NAMALWA (cell line): ENCODE results near the gene WNT9A.
"Not testable (repeated sequence)": the region's sequence is repeated elsewhere in the genome, so short reads cannot be mapped to it uniquely, and the experiment has no call there.

ENCODE experiments used
- DNase-seq: peaks from one replicate; pipeline ENCODE4 v3.0.0-alpha.2; 2015; ENCODE audit warnings: low spot score

WNT9A gene, protein sequence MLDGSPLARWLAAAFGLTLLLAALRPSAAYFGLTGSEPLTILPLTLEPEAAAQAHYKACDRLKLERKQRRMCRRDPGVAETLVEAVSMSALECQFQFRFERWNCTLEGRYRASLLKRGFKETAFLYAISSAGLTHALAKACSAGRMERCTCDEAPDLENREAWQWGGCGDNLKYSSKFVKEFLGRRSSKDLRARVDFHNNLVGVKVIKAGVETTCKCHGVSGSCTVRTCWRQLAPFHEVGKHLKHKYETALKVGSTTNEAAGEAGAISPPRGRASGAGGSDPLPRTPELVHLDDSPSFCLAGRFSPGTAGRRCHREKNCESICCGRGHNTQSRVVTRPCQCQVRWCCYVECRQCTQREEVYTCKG

DNA sequence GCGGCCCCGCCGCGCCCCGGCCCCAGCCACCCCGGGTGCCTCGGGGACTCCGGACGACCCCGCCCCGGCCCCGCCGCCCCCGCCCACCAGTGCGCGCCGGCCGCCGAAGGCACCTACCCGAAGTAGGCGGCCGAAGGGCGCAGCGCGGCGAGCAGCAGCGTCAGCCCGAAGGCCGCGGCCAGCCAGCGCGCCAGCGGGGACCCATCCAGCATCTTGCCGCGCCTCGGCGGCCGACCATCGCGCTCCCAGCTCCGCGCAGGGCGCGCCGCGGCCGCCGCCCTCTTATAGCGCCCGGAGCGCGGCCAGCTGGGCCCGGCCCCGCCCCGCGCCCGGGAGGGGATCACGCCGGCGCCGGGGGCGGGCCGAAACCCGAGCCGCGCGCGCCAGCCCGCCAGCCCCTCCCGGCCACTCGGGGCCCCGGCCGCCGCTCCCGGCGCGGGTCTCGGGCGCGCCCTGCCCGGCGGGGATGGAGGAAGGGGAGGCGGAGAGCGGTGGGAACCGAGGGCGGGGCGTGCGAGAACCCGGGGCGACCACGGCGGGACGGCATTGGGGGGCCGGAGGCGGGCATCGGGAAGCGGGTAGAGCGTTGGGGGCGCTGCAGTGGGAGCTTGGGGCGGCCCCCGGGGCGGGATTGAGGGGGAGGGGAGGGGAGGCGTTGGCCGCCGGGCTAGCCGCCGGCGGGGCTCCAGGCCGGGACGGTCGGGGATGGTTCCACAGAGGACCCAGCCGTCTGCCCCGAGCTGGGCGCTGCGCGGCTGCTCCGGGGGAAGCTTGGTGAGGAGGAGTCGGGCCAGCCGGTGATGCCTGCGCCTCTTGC is at the start of gene WNT9A:
TSS of gene WNT9A (minus strand) at position 257 of the 817 bp plus-strand sequence. CDS start at position 212, 45 bp downstream.
- no peak for DNase-seq

DNA sequence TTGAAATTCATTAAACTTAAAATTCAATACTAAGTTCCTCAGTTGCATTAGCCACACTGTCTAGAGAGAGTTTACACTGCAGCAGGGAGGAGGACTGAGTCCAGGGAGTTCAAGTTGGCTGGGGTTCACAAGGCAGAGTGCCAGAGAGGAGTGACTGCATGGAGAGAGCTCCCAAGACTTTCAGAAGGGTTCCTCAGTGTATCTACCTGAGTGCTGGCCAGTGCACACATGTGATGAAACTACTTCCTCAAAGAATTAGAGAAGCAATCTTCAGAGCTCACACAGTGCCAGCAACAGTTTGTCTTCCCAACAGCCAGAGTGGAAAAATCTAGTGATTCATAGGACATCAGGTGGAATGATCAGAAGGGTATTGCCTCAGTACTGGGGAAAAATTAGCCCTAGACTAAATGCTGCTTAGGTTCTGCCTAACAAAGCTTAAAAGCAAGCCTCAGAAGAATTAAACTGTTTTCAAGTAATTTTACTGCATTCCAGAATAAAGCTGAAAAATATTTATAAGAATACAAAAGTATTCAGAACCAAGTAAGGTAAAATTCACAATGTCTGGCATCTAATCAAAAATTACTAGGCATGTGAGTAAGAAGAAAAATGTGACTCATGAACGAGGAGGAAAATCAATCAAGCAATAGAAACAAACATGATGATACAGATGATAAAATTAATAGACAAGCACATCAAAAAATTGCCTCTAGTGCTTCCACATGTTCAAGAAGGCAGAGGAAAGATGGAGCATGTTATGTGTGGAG is 48.6 kb upstream of the WNT9A start:
- no peak for DNase-seq

DNA sequence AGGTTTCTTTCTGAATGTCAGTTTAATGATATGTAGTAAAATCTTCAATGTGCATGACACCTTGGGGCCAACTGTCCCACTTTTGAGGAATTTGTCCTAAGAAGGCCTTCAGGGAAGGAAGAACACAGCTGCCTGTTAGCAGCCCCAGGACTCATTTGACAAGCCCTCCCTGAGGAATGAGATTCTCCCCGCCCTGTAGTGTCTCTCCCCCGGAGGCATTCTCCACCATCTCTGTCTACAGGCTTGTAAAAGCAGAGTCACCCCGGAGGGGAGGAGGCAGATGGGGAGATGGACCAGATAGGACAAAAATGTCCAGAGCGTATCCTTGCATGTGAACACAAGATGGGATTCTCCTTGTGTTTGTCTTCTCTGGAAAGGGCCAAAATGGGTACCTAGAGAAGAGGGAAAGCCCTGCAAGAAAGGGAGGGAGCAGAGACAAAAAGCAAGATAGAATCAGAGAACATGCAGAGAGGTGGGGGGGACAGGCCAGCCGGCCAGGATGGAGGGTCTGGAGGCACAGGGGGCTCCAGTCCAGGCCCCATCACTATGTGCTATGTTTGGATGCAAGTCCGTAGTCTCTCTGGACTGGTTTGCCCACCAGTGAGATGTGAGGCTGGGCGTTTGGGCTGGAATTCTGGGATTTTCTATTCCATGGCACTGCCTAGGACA is 47.0 kb upstream of the WNT9A start:
- no peak for DNase-seq

DNA sequence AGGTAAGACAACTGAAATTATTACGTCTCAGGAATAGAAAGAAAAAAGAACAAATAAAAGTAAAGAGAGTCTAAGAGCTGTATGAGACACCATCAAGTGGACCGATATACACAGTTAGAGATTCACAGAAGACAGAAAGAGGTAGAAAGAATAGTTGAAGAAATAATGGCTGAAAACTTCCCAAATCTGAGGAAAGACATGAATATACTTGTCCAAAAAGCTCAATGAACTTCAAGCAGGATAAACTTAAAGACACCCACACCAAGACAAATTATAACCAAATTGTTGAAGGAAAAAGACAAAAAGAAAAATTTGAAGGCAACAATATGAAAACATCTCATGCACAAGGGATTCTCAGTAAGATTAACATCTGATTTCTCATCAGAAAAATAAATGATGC is 39.4 kb upstream of the WNT9A start:
- DNase-seq, result no peak

DNA sequence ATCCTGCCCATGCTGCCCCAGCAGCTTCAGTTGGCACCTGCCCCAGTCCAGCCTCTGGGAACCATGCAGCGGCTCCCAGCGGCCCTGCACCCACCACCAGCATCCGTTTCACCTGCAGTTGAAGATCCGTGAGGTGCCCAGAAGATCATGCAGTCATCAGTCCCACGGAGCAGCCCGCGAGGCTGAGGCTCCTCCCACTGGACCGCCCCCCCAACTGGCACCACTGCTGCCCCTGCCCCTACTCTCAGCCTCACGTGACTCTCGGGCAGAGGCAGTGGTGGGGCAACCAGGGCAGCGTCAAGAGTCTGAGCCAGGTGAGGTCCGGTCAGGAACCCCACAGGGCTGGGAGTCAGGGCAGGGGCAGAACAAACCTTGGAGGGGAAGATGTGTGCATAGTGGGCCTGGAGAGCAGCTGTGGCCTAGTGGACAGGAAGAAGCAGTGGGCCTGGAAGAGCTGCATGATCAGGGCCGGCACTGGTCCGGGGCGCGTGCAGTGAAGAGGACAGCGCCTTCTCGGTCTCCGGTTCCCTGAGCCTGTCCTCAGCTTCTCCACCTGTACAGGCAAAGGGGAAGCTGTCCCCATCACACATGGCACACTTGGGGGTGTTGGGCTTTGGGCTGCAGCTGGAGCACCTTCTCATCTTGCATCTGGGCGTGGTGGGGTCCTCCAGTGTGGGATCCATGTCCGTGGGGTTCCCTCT is 28.0 kb upstream of the WNT9A start:
- DNase-seq, result not testable (repeated sequence)

DNA sequence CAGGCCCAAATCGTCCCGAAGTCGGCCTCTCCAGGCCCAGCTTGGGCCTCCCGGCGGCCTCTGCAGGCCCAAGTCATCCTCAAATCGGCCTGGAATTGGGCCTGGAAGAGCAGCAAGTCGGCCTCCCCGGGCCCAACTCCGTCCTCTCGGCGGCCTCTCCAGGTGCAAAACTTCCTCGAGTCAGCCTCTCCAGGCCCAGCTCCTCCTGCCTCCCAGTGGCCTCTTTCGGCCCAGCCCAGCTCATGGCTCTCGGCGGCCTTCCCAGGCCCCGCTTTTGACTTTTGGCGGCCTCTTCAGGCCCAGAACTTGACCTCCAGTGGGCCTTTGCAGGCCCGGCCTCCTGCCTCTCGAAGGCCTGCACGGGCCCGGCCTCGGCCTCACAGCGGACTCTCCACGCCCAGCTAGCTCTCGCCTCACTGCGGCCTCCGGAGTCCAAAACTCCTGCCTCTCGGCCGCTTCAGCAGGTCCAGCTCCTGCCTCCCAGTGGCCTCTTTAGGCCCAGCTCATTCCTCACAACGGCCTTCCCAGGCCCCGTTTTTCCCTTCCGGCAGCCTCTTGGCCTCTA is 26.1 kb upstream of the WNT9A start:
- not testable (repeated sequence) for DNase-seq

DNA sequence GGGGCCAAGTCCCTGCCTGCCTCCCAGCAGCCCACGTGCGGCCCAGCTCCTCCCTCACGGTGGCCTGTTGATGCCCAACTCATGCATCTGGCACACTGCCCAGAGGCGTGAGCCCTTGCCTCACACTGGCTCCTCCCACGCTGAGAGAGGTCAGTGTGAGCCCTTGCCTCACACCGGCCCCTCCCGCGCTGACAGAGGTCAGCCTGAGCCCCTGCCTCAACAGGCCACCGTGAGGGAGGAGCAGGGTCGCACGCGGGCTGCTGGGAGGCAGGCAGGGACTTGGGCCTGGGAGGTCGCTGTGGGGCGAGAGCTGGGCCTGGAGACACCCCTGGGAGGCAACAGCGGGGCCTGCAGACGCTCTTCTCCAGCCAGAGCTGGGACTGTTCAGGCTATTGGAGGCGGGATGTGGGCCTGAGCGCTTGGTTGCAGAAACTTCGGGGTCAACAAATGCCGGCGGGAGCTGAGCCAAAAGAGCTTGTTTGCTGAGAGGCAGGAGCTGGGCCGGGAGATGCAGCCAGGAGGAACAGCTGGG is 25.2 kb upstream of the WNT9A start:
- not testable (repeated sequence) for DNase-seq

DNA sequence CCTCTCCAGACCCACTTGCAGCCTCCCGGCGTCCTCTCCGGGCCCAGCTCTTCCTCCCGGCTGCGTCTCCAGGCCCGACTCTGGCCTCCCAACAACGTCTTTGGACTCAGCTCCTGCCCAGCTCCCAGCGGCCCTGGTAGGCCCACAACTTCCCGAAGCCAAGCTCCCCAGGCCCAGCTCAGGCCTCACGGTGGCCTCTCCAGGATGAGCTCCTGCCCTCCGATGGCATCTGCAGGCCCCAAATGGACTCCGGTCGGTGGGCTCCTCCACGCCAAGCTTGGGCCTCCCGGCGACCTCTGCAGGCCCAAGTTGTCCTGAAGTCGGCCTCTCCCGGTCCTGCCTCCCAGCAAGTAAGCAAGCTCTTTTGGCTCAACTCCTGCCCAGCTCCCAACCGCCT is 24.5 kb upstream of the WNT9A start:
- DNase-seq, result not testable (repeated sequence)

DNA sequence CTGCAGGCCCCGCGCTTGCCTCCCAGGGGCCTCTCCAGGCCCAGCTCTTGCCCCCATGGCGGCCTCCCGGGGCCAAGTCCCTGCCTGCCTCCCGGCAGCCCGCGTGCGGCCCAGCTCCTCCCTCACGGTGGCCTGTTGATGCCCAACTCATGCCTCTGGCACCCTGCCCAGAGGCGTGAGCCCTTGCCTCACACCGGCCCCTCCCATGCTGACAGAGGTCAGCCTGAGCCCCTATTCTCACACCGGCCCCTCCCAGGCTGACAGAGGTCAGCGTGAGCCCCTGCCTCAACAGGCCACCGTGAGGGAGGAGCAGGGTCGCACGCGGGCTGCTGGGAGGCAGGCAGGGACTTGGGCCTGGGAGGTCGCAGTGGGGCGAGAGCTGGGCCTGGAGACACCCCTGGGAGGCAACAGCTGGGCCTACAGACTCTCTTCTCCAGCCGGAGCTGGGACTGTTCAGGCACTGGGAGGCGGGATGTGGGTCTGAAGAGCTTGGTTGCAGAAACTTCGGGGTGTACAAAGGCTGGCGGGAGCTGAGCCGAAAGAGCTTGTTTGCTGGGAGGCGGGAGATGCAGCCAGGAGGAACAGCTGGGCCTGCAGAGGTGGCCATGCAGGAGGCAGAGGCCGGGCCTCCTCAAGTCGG is 24.0 kb upstream of the WNT9A start:
- DNase-seq, result not testable (repeated sequence)

DNA sequence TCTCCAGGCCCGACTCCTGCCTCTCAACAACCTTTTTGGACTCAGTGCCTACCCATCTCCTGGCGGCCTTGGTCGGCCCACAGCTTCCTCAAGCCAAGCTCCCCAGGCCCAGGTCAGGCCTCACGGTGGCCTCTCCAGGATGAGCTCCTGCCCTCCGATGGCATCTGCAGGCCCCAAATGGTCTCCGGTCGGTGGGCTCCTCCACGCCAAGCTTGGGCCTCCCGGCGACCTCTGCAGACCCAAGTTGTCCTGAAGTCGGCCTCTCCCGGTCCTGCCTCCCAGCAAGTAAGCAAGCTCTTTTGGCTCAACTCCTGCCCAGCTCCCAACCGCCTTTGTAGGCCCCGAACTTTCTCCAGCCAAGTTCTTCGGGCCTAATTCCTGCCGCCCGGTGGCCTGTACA is 23.5 kb upstream of the WNT9A start:
- not testable (repeated sequence) for DNase-seq

DNA sequence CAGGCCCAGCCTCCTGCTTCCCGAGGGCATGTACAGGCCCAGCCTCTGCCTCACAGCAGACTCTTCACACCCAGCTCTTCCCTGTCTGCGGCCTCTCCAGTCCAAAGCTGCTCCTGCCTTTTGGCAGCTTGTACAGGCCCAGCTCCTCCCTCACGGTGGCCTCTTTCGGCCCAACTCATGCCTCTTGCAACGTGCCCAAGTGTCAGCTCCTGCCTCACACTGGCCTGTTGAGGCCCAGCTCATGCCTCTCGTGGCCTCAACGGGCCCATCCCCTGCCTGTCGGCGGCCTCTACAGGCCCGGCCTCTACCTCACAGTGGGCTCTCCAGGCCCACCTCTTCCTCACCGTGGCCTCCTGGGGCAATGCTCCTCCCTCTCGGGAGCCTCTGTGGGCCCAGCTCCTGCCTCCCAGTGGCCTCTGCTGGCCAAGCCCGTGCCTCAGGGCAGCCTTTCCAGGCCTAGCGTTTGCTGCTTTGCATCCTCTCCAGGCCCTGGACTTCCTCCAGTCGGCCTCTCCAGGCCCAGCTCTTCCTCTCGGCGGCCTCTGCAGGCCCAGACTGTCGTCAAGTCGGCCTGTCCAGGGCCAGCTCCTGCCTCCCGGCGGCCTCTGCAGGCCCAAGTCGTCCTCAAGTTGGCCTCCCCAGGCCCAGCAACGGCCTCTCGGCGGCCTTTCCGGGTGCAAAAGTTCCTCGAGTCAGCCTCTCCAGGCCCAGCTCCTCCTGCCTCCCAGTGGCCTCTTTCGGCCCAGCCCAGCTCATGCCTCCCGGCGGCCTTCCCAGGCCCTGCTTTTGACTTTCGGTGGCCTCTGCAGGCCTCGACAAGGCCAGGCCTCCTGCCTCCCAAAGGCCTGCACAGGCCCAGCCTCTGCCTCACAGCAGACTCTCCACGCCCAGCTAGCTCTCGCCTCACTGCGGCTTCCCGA is 22.6 kb upstream of the WNT9A start:
- not testable (repeated sequence) for DNase-seq

DNA sequence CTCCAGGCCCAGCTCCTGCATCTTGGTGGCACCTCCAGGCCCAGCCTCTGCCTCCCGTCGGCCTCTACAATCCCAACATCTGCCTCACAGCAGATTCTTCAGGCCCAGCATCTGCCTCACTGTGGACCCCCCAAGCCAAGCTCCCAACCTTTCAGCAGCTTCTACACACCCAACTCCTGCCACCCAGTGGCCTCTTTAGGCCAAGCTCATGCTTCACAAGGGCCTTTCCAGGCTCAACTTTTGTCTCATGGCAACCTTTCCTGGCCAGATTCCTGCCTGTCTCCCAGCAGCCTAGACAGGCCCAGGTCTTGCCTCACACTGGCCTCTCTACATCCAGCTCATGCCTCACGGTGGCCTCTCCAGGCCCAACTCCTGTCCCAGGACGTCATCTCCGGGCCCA is 20.1 kb upstream of the WNT9A start:
- DNase-seq, result not testable (repeated sequence)

DNA sequence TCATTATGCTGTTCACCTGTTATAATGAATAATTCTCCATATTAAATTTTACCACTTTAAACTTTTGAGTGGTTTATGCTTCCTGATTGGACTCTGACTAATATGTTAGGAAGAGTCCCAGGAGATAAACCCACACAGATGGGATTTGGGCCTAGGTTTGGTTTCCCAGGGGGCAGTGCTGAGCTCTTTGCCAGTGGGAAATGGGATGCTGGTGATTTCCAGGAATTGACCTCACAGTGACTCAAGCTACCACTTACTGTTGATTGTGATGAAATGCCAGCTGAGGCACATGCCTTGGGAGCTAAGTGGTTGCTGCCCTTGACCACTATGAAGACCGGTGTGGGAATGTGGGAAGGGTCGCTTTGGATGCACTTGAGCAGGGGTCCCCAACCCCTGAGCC is 19.0 kb upstream of the WNT9A start:
- not testable (repeated sequence) for DNase-seq

DNA sequence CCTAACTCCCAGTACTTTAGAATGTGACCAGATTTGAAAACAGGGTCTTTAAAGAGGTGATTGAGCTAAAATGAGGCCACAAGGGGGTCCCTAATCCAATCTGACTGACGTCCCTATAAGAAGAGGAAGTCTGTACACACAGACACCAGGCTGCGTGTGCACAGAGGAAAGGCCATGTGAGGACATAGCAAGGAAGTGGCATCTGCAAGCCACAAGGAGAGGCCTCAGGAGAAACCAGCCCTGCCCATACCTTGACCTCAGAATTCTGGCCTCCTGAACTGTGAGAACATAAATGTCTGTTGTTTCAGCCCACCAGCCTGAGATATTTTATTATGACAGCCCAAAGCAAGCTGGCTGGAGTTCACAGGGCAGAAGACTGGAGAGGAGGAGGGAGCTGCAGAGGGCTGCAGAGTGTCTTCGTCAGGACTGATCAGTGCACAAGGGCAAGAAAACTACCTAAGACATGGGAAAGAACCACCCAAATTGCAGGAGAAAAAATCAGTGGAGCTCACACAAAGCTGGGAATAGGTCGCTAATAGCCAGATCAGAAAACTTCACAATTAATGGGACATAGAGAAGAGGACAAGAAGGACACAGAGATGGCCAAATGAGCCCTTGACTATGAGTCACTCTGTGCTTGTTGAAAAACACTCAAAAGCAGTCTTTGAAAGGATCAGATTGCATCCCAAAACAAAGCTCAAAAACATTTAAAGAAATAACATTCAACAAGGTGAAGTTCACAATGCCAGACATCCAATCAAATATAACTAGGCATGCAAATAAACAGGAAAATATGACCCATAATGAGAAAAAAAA is 14.1 kb upstream of the WNT9A start:
- DNase-seq, result peak; percentile 21

DNA sequence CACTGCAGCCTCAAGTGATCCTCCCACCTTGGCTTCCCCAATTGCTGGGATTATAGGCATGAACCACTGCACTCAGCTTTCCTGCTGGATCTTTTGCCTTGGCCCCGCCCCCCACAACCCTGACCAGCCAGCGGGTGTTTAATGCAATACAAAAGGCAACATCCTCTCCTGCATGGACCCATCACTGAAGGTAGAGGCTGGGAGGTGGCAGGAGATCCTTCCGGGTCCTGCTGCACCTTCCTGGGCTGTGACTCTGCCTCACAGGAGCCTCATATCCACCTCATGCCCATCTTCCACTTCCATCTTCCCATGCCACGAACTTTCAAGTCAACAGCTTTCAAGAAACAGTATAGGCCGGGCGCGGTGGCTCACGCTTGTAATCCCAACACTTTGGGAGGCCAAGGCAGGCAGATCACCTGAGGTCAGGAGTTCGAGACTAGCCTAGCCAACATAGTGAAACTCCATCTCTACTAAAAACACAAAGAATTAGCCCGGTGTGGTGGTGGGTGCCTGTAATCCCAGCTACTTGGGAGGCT is 11.7 kb upstream of the WNT9A start:
- no peak for DNase-seq

DNA sequence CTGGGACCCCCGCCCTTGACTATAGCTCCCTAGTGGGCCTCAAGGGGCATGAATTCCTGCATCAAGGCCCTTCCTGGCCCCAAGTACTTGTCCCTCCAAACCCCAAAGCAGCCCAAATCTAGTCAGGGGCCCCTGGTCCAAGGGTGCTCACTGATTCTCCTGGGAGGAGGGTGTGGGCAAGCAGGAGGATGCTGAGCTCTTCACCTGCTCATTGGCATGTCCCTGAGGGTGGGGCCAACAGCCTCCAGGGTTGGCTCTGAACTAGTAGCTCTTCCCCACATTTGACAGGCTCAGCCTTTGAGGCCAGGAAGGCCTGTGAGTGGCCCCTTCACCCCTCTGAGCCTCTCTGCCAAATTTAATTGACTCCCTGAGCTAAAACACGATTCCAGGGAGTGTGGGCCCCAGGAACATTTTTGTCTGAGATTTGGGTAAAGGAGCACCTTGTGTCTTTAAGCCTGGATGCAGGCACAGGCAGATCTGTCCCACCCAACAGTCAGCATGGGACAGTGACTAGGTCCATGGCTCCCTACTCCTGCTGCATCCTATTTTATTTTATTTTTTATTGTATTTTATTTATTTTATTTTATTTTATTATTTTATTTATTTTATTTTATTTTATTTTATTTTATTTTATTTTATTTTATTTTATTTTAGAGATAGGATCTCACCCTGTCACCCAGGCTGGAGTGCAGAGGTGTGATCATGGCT is 11.0 kb upstream of the WNT9A start:
- DNase-seq, result no peak

DNA sequence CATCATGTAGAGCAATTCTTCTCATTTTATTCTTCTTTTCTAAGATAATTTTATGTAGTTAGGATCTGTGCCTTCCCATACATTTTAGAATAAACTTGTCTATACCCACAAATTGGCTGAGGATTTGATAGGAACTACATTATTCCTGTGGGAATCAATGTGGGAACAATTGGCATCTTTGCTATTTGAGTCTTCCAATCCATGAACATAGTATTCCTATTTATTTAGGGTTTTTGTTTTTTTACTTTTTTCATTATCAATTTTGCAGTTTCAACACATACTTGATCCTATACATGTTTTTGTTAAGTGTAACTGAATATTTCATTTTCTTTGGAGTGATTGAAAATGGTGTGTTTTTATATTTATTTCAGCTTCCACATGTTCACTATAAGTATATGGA is 8.1 kb upstream of the WNT9A start:
- no peak for DNase-seq
